Tibial artery (tissue), 4 donors: ENCODE data around the gene ASPG.

Source experiments
- DNase-seq, 2 donors: peaks; one replicate each; pipeline ENCODE4 v3.0.0-alpha.2; 2019
- H3K27ac ChIP-seq, 2 donors: fragments of 200-600 bp; sonication (generic) in 1 of 2; 1 replicate in 1 of 2; 2 replicates in 1 of 2; pipeline ENCODE4 v1.5.1; 2018 to 2019; ENCODE audit warnings: mild to moderate bottlenecking in 1 of 2
- H3K27me3 ChIP-seq, 2 donors: fragments of 200-600 bp; sonication (generic) in 1 of 2; one replicate each; pipeline versions ENCODE4 v1.5.1 to v1.6.0; 2016 to 2019
- H3K36me3 ChIP-seq, 3 donors: fragments of 200-600 bp; sonication (generic) in 2 of 3; one replicate each; pipeline ENCODE4 v1.5.1; 2016 to 2019; ENCODE audit warnings: mild to moderate bottlenecking in 2 of 3
- H3K4me1 ChIP-seq, 4 donors: fragments of 200-600 bp; sonication (generic) in 2 of 4; 1 replicate in 3 of 4; 2 replicates in 1 of 4; pipeline ENCODE4 v1.5.1; 2016 to 2019
- H3K4me3 ChIP-seq, 2 donors: fragments of 200-600 bp; sonication (generic) in 1 of 2; 1 replicate in 1 of 2; 2 replicates in 1 of 2; pipeline ENCODE4 v1.5.1; 2018 to 2019; ENCODE audit warnings: mild to moderate bottlenecking in 2 of 2
- H3K9me3 ChIP-seq, 3 donors: fragments of 200-600 bp; sonication (generic) in 1 of 3; one replicate each; pipeline ENCODE4 v1.5.1; 2016 to 2019
- CTCF ChIP-seq, 2 experiments: fragments of 200-600 bp in 1 of 2; fragments of 450-650 bp in 1 of 2; IDR thresholded peaks; one replicate each; pipeline ENCODE4 v1.5.1; 2017 to 2019; ENCODE audit warnings: antibody characterized with exemption in 2 of 2, mild to moderate bottlenecking in 1 of 2, moderate library complexity in 1 of 2
- intact Hi-C: fragments of 100-400 bp; cut with DNase I; formaldehyde crosslinking; loops from one replicate; pipeline ENCODE4 v1.15.0; 2023; ENCODE audit warnings: low total_unique reads

Gene ASPG

GRCh38 chr14:104130974-104131651, 45.6 kb downstream of the ASPG start:
- DNase-seq: peak in 1 of 2 donors; percentile 51
- Histone ChIP-seq H3K4me1 (peaks cover 0 to 13% (median 4%) of the 10 kb centered on the region in 4 donors), H3K9me3 (peaks cover 4 to 21% (median 17%) of the 10 kb centered on the region in 3 donors), H3K36me3 (no peaks in the 10 kb centered on the region), H3K4me3 (no peak overlapping the region), H3K27ac (no peak overlapping the region), H3K27me3 (peaks cover 0 to 48% of the 10 kb centered on the region in 2 donors)
- intact Hi-C loops: no loop called here
- TF ChIP-seq CTCF (IDR thresholded peaks at IDR 0.05): peak in 1 of 2 experiments; percentile 13

GRCh38 chr14:104131968-104132732, 46.6 kb downstream of the ASPG start:
- intact Hi-C loops: no loop called here
- Histone ChIP-seq H3K36me3 (no peaks in the 10 kb centered on the region), H3K4me1 (peaks cover 0 to 23% (median 13%) of the 10 kb centered on the region in 4 donors), H3K27me3 (peaks cover 0 to 58% of the 10 kb centered on the region in 2 donors), H3K27ac (no peak overlapping the region), H3K9me3 (peaks cover 4 to 21% (median 17%) of the 10 kb centered on the region in 3 donors), H3K4me3 (no peak overlapping the region)
- no peak for TF ChIP-seq CTCF (IDR thresholded peaks at IDR 0.05)
- DNase-seq: peak in 1 of 2 donors; percentile 28

GRCh38 chr14:104132981-104133380, 47.5 kb downstream of the ASPG start:
- no peak overlapping the region for H3K27ac ChIP-seq
- H3K9me3 ChIP-seq: peaks cover 4 to 21% (median 17%) of the 10 kb centered on the region in 3 donors
- peak in 1 of 2 donors; percentile 28 for DNase-seq
- TF ChIP-seq CTCF (IDR thresholded peaks at IDR 0.05): no peak
- peaks cover 0 to 32% (median 21%) of the 10 kb centered on the region in 4 donors for H3K4me1 ChIP-seq
- intact Hi-C loops: no loop called here
- H3K4me3 ChIP-seq: no peak overlapping the region
- H3K36me3 ChIP-seq: no peaks in the 10 kb centered on the region
- H3K27me3 ChIP-seq: peaks cover 0 to 66% of the 10 kb centered on the region in 2 donors

GRCh38 chr14:104133496-104133895, 48.0 kb downstream of the ASPG start:
- TF ChIP-seq CTCF (IDR thresholded peaks at IDR 0.05): no peak
- Histone ChIP-seq H3K27me3 (peaks cover 0 to 71% of the 10 kb centered on the region in 2 donors), H3K36me3 (no peaks in the 10 kb centered on the region), H3K4me3 (no peak overlapping the region), H3K9me3 (peaks cover 4 to 21% (median 17%) of the 10 kb centered on the region in 3 donors), H3K4me1 (peaks cover 0 to 37% (median 26%) of the 10 kb centered on the region in 4 donors), H3K27ac (no peak overlapping the region)
- peak in 1 of 2 donors; percentile 47 for DNase-seq
- intact Hi-C loops: no loop called here

- no peaks in the 10 kb centered on the region for H3K36me3 ChIP-seq
- intact Hi-C loops: no loop called here
- no peak overlapping the region for H3K27ac ChIP-seq
- no peak overlapping the region for H3K4me3 ChIP-seq
- peaks cover 3 to 19% (median 16%) of the 10 kb centered on the region in 3 donors for H3K9me3 ChIP-seq
- DNase-seq: peak in 1 of 2 donors; percentile 59
- no peak for TF ChIP-seq CTCF (IDR thresholded peaks at IDR 0.05)
- H3K4me1 ChIP-seq: peaks cover 0 to 45% (median 33%) of the 10 kb centered on the region in 4 donors
- peaks cover 0 to 79% of the 10 kb centered on the region in 2 donors for H3K27me3 ChIP-seq
Measured at GRCh38 chr14:104134061-104134965, 48.8 kb downstream of the ASPG start.
